Measurements from ENCODE around the gene CYP4F2. TPM values are rescaled to one million over a fixed set of nuclear protein-coding genes. Genes with fewer than 3 reads are reported as not detected.

Gene CYP4F2
- total and polyA plus RNA-seq, 2 of the 8 experiments (the other 6 are each of a cell fraction or from before 2014, with no cell fraction given): not detected

DNA sequence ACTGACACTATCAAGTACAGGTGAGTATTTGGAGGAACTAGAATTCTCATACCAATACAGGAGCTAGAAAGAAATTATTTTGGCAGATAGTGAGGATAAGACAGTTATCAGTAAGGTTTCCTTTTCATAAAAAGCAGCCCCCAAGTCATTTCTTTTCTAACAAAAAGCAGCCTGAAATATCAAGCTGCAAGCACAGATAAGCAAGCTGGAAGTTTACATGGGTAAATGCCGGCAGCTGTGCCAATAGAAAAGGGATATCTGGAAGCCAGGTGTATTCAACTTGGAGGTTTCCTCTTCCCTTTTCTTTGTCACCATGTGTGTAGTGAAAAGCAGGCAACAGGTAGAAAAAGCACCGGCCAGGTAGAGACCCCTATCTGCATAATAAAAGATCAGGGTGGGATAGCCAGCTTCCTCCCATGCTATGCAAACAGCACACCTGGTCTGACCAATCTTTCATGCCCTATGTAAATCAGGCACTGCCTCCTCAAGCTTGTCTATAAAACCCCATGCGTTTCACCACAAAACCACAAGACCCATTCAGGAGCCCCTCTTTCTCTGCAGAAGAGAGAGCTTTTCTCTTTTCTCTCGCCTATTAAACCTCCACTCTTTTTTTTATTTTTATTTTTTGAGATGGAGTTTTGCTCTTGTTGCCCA is 22.9 kb downstream of the CYP4F2 start:
- peaks cover 51 to 73% of the 10 kb centered on the region in 2 experiments for H3K9me3 ChIP-seq (ENCODE audit: insufficient read depth in 2 of 2, low read depth in 1 of 2, low read length in 1 of 2)
- H3K79me1 ChIP-seq (ENCODE audit: low read depth, low read length): no peaks in the 10 kb centered on the region
- no peak for DNase-seq (ENCODE audit: low read depth in 1 of 2, low spot score in 2 of 2)
- no peak overlapping the region for H4K8ac ChIP-seq (ENCODE audit: extremely low read depth, insufficient read depth, low read length)
- H4K91ac ChIP-seq (replicated peaks; ENCODE audit: insufficient read length, low read length): no peak overlapping the region
- no peaks in the 10 kb centered on the region for H3K4me1 ChIP-seq (replicated peaks in 1 of 4; ENCODE audit: control insufficient read depth in 3 of 4, insufficient read depth in 4 of 4, low read length in 3 of 4)
- H2BK15ac ChIP-seq (ENCODE audit: low read length): no peak overlapping the region
- ChIA-PET CTCF (ENCODE audit: partially characterized antibody) (interaction anchor here (1.0 kb wide), 1 partner anchor 16 kb away, joined by 4 read pairs; no protein-coding TSS in a partner anchor), POLR2A (ENCODE audit: partially characterized antibody) (no interaction called here)
- 81% methylated on average over 4 of the region's 4 CpGs; no CpG with 5 or more reads in 1 of the 2 experiments for WGBS, 2 experiments (ENCODE audit: extremely low coverage in 1 of 2, insufficient coverage in 1 of 2, insufficient read length in 1 of 2, insufficient replicate concordance in 2 of 2, low coverage in 1 of 2, low lambda C conversion rate in 2 of 2, missing lambda C conversion rate in 1 of 2)
- H2BK120ac ChIP-seq (replicated peaks; ENCODE audit: low read depth, low read length): no peak overlapping the region
- no peak overlapping the region for H3K18ac ChIP-seq (ENCODE audit: extremely low read depth, low read length)
- no peak overlapping the region for H2BK5ac ChIP-seq (ENCODE audit: low read depth, low read length)
- no peak overlapping the region for H2BK12ac ChIP-seq (ENCODE audit: low read depth, low read length)
- H3K9ac ChIP-seq (replicated peaks in 1 of 4; ENCODE audit: extremely low read depth in 1 of 4, low read depth in 3 of 4, low read length in 3 of 4): no peak overlapping the region
- no peak overlapping the region for H3K14ac ChIP-seq (ENCODE audit: insufficient read length)
- H3K79me2 ChIP-seq (ENCODE audit: control insufficient read depth in 1 of 2, insufficient read depth in 2 of 2, low read length in 2 of 2): no peaks in the 10 kb centered on the region
- no peak overlapping the region for H3K4ac ChIP-seq (replicated peaks; ENCODE audit: insufficient read length, low read depth, low read length)
- H3K23me2 ChIP-seq (ENCODE audit: low read depth, low read length): no peaks in the 10 kb centered on the region
- no peak overlapping the region for H3K23ac ChIP-seq (ENCODE audit: insufficient read length)
- H3K56ac ChIP-seq (replicated peaks; ENCODE audit: insufficient read length, low read depth, low read length): no peak overlapping the region
- H2AFZ ChIP-seq (ENCODE audit: low read length): no peak overlapping the region
- no peaks in the 10 kb centered on the region for H3K36me3 ChIP-seq (ENCODE audit: control insufficient read depth in 2 of 4, insufficient read depth in 4 of 4, low read length in 3 of 4)
- no peak overlapping the region for H2BK20ac ChIP-seq (ENCODE audit: low read length)
- no peak overlapping the region for H3K4me3 ChIP-seq (ENCODE audit: extremely low read depth in 1 of 4, insufficient read depth in 2 of 4, low read depth in 3 of 4, low read length in 4 of 4)
- H3K27ac ChIP-seq (ENCODE audit: low read depth, low read length): no peak overlapping the region
- H3K4me2 ChIP-seq (ENCODE audit: insufficient read depth in 1 of 2, low read depth in 2 of 2, low read length in 2 of 2): no peak overlapping the region
- no peaks in the 10 kb centered on the region for H3K27me3 ChIP-seq (replicated peaks in 1 of 4; ENCODE audit: control insufficient read depth in 3 of 4, extremely low read depth in 1 of 4, insufficient read depth in 3 of 4, low read length in 3 of 4)
- H4K20me1 ChIP-seq (replicated peaks in 1 of 2; ENCODE audit: control insufficient read depth in 1 of 2, insufficient read depth in 2 of 2, low read length in 2 of 2): no peaks in the 10 kb centered on the region
- no peak overlapping the region for H4K5ac ChIP-seq (ENCODE audit: insufficient read length, low read depth, low read length)
- no peak for FAIRE-seq
- H2AK5ac ChIP-seq (ENCODE audit: low read depth, low read length): no peak overlapping the region
- TF ChIP-seq SAP30 (IDR thresholded peaks at IDR 0.05; ENCODE audit: insufficient read depth, insufficient replicate concordance, low read length): no peak

Measured in H1 (cell line).